ENCODE data around the gene FAM228B. TPM values are rescaled to one million over a fixed set of nuclear protein-coding genes. Genes with fewer than 3 reads are reported as not detected.

FAM228B gene
- total and polyA plus RNA-seq, 9 of the 15 experiments (the other 6 are each of a cell fraction or from before 2014, with no cell fraction given): 1.1 to 3.7 (median 2.6) TPM

GRCh38 chr2:24083567-24084385, 39.5 kb upstream of the FAM228B start (continued):
- TF ChIP-seq ETS1 (conservative IDR thresholded peaks at IDR 0.05; ENCODE audit: control insufficient read depth, low read depth, low read length) (peak; percentile 48; the same call in 1 of the 2 replicates), ZKSCAN3 (CRISPR knock-in tag; IDR thresholded peaks at IDR 0.05) (no peak), YY1 (IDR thresholded peaks at IDR 0.05; ENCODE audit: borderline replicate concordance in 1 of 3, control insufficient read depth in 1 of 3, extremely low read depth in 1 of 3, insufficient read depth in 3 of 3, insufficient read length in 1 of 3, insufficient replicate concordance in 2 of 3, low read depth in 1 of 3, low read length in 2 of 3) (peak; percentile 35 to 84 (median 63)), CUX1 (CRISPR knock-in tag; IDR thresholded peaks at IDR 0.05) (no peak), MBD1 (CRISPR knock-in tag; IDR thresholded peaks at IDR 0.05) (no peak), ATF7 (IDR thresholded peaks at IDR 0.05) (no peak), GATAD2A (IDR thresholded peaks at IDR 0.05) (0 out of 2 replicates have a peak, but pooled peaks have one; percentile 47), SLC30A9 (CRISPR knock-in tag; IDR thresholded peaks at IDR 0.05) (no peak), ZBTB26 (CRISPR knock-in tag; IDR thresholded peaks at IDR 0.05) (no peak), TEAD4 (IDR thresholded peaks at IDR 0.05; ENCODE audit: low read length) (peak; percentile 36), TEAD4 (CRISPR knock-in tag; IDR thresholded peaks at IDR 0.05; ENCODE audit: borderline replicate concordance) (no peak), E2F1 (CRISPR knock-in tag; IDR thresholded peaks at IDR 0.05) (peak; percentile 70; the same call in 1 of the 2 replicates), ZEB2 (IDR thresholded peaks at IDR 0.05) (no peak), CBX8 (IDR thresholded peaks at IDR 0.05; ENCODE audit: borderline replicate concordance, extremely low read depth, low read depth, low read length, poor library complexity, severe bottlenecking) (no peak), TCF7 (IDR thresholded peaks at IDR 0.05; ENCODE audit: borderline replicate concordance) (peak; percentile 43; the same call in 1 of the 2 replicates)
